GM19043 (cell line): ENCODE measurements around the gene CUEDC1.

Experiments
- ATAC-seq: cut with Tn5 transposase; IDR thresholded peaks from one replicate; pipeline ENCODE4 v1.9.1; 2021; ENCODE audit warnings: low read depth; ENCODE audit not compliant: unreplicated experiment

CUEDC1 gene

GRCh38 chr17:57866319-57866718 is 88.9 kb downstream of the CUEDC1 start:
- ATAC-seq: no peak

- ATAC-seq: no peak
Observed at GRCh38 chr17:57864273-57864672, 90.9 kb downstream of the CUEDC1 start.

DNA sequence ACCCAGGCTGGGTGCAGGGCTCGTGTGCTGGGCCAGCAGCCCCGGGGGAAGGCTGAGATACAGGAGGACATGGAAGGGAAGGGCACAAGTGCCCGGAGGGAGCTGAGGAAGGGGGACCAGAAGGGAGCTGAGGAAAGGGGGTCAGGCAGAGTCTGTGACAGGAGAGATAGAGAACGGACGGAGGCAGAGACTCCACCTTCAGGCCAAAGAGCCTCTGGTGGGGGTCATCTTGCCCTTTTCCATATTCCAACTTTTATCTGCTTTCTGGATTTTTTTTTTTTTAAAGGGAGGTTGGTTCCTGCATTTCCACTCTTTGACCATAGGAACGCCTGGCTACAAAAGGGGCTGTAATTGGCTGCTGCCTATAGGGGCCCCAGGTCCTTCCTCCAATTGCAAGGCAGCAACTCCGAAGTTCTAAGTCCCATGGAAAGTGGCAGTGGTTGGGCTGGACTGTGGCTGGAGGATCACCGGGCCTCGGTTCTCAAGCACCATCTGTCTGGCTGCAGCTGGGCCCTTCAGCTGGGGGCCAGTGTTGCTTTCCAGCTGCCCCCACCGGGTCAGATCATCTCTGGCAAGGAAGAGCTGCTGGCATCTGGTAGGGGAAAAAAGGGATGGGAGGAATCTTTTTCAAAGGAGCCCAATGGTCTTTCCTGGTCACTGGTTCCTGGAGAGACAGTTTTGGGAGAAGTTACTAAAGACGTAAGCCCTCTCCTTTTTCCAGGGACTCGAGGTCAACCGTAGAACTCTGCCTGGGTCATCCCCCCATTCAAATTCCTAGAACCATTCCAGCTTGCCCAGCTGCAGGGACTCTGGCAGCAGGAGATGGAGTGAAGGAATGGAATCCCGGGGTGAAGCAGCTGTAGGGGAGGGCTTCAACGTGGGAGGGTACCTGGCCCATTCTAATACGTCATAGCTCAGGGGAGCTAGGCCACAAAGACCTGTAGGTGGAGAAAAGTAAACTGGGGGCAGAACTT is 92.2 kb downstream of the CUEDC1 start:
- ATAC-seq: no peak

DNA sequence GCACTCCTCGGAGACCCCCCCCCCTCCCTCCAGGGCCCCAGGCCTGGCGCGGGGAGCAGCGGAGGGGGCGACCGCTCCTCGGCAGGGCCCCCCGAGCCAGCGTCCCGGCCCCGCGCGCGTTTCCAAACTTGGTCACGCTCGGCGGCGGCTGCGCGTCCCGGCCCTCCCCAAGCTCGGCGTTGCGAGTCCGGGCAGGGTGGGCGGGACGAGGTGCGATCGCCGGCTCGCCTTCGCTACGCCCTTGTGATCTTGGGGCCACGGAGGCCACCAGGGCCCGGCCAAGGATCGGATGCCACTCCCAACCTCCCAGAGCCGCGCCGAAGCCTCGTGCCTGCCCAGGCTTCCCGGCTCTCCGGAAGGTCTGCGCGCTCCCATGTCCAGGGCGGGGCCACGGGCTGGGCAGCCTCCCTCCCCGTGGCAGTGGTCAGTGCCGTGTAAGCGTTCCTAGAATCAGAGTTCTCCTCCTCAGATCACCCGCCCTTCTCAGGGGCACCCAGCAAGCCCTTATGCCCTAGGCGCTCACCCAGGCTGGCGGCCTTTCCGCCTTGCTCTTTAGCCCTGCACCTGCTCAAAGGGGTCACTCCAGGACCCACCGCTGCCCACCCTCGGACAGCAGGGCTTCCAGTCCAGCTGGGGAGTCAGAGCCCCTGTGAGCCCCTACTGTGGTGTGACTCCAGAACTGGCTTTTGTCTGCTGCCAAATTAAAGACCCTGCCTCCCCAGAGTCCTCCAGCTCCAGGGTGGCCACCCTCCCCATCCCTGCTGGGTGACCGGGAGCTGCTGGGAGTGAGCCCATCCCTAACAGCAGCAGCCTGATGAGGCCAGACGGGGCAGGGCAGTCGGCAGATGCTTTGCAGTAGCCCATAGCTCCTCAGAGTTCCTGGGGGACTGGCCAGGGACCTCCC is 93.2 kb downstream of the CUEDC1 start:
- no peak for ATAC-seq

- no peak for ATAC-seq
Observed at GRCh38 chr17:57861000-57861789, 94.0 kb downstream of the CUEDC1 start.

GRCh38 chr17:57860414-57860999 is 94.7 kb downstream of the CUEDC1 start:
- ATAC-seq: no peak

- no peak for ATAC-seq
Observed at GRCh38 chr17:57859601-57860413, 95.4 kb downstream of the CUEDC1 start.

GRCh38 chr17:57858838-57859237 is 96.4 kb downstream of the CUEDC1 start:
- ATAC-seq: no peak

- ATAC-seq: no peak
Observed at GRCh38 chr17:57856792-57857620, 98.2 kb downstream of the CUEDC1 start.

DNA sequence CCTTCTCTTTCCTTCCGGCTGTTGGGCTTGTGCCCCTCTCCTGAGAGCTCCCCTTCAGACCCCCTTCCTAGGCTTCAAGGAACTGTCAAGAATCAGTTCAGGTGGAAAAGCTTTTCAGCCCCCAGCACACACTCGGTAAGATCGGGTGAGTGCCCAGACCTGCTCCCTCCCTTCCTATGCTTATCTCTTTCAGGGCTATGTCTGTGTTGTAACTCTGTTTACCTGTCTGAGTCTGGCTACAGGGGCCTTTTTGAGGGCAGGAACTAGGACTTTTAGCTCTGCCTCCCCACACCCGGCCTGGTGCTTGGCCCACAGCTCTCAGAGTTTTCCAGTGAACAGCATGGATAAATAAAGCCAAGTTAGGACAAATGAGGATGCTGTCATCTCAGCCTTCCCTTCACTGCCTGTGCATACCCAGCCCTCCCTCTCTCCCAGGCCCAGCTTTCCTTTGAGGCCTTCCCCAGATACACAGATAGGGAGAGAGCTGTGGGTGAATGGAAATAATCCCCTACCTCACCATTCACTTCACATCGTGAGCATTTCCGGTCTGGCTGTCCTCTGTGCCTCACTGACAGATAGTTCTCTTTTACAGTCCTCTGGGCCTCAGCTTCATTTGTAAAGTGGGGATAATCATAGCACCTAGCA is 99.7 kb downstream of the CUEDC1 start:
- ATAC-seq: no peak

GRCh38 chr17:57853695-57854094 is 101.5 kb downstream of the CUEDC1 start:
- no peak for ATAC-seq

GRCh38 chr17:57852955-57853328 is 102.3 kb downstream of the CUEDC1 start:
- no peak for ATAC-seq

DNA sequence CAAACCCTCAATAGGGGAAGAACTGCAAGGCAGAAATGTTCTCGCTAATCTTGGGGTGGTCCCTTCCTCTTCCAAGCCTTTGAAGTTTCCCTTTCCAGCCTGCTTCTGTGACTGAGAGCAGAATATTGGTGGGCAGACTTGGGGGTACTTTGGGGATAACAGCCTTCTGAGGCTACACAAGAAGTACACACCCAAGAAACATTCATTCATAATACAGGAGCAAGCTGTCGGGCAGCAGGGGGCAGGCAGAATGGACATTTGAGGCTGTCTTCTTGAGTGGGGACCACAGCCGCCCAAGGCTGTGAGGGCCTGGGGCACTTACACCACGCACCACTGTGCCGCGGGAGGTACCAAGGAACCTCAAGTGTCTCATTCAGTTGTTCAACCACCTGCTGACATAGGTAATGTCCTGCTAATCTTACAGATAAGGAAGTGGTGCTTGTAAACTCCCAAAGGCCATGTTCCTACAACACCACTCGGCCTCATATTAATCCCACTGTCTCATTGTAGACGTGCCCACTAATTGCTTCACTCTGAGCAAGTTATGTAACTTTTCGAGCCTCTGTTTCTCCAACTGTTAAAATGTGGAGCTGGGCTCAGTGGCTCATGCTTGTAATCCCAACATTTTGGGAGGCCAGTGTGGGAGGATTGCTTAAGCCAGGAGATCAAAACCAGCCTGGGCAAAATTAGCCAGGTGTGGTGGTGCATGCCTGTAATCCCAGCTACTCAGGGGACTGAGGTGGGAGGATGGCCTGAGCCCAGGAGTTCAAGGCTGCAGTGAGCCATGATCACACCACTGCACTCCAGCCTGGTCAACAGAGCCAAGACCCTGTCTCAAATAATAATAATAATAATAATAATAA is 102.9 kb downstream of the CUEDC1 start:
- ATAC-seq: no peak

DNA sequence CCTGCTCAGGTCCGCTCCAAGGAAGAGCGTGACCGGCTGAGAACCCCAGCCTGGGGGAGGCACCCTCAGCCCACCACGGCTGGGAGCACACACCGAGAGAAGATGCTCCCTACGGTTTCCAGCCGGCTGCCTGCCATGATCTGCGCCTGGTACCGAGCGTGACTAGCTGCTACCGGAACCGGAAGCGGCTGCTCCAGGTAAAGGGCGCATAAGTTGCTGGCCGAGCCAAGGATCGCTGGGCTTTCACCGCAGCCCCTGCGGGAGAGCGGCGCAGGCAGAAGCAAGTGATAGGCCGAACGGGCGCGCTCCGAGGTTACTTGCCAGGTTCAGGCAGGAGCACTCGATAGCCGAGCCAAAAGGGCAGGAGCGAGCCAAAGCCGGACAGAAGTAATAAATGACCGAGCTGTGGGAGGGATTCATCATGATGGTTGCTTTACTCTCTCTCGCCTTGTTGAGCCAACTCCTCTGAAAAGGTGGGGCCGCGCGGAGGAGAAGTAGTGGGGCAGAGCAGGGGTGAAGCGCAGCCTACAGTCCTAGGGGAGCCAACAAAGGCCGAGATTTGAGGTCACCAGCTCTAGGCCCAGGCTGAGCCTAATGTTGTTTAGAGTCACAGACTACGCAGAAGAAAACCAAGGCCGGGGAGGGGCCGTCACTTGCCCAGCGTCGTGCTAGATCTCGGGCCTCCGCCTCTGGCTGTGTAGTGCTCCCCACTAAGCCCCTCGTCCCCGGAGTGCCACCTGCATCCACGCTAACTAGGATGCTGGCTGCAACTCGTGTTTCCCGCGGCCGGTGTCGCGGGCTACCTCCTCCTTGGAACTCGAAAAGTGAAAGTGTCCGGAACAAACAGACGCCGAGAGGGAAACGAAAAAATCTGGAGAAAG is 105.1 kb downstream of the CUEDC1 start, which contains the start of gene MRPS23:
TSS of gene MRPS23 (minus strand) at position 171 of the 881 bp plus-strand sequence. CDS start at position 137, 34 bp downstream.
- peak; percentile 82 for ATAC-seq

DNA sequence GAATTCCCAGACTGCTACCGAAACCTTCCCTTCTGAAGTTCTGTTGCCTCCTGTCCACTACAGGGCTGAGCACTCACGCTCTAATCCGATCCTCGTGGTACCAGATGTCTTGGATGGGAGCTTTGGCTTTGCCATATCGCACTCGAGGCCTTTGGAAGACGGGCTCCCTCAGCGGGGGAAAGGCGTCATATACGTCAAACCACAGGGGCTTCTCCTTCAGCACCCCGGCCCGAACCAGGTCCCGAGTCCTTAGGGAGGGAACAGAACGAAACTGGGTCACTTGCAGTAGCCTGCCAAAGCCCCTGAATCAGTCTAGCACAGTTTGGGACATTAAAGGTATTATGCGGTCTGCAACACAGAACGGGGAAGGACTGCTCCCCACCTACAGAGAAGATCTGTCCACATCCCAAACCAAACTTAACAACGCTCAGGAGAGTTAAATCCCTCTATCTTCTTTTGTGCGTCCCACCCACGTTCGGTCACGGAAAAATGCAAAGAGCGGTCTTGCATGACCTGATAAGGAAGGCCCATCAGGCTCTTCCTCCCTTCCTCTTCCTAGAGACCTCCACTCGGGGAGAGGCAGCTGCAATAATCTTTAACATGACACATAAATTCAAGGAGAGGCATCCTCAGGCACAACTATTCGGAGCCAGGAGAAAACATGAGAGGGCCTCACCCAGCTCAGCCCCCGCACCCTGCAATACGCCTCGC is 105.9 kb downstream of the CUEDC1 start:
- peak; percentile 35 for ATAC-seq
